SK-N-MC (cell line): ENCODE results near the gene ADAMTSL3.
A peak's percentile ranks its signal among the peaks of the same experiment; 100 is the strongest.

ENCODE experiments used
- DNase-seq: peaks from one replicate; pipeline ENCODE4 v3.0.0-alpha.2; 2011; ENCODE audit warnings: low read depth, low spot score
- H3K27ac ChIP-seq: fragments of 200-600 bp; sonication (generic); 2 replicates; pipeline ENCODE4 v1.5.1; 2016; ENCODE audit warnings: mixed run types
- H3K36me3 ChIP-seq: fragments of 200-600 bp; sonication (generic); 2 replicates; pipeline ENCODE4 v1.6.1; 2017; ENCODE audit warnings: antibody characterized with exemption, low read length, mixed read lengths; ENCODE audit not compliant: insufficient read depth
- H3K4me3 ChIP-seq: fragments of 200-600 bp; sonication (generic); 2 replicates; pipeline ENCODE4 v1.5.1; 2016
- H3K9ac ChIP-seq: fragments of 200-600 bp; sonication (generic); 2 replicates; pipeline ENCODE4 v1.8.0; 2017; ENCODE audit warnings: mixed run types, mixed read lengths; ENCODE audit not compliant: insufficient read length
- H3K9me3 ChIP-seq: fragments of 200-600 bp; sonication (generic); 2 replicates; pipeline ENCODE4 v1.6.1; 2017; ENCODE audit warnings: low read depth, mild to moderate bottlenecking, antibody characterized with exemption, low read length, moderate library complexity, mixed read lengths
- EZH2 ChIP-seq: fragments of 200-600 bp; sonication (generic); IDR thresholded peaks from one replicate; pipeline ENCODE4 v1.6.1; 2017; ENCODE audit warnings: antibody characterized with exemption
- FOXP2 ChIP-seq: optimal IDR thresholded peaks from 2 replicates; pipeline ENCODE3; 2011; ENCODE audit warnings: mild to moderate bottlenecking, moderate library complexity; ENCODE audit not compliant: insufficient read depth; ENCODE audit errors: extremely low read length, control extremely low read depth
- POLR2AphosphoS5 ChIP-seq: IDR thresholded peaks from 2 replicates; pipeline ENCODE4 v1.6.1; 2012; ENCODE audit warnings: mild to moderate bottlenecking, low read depth, low read length, borderline replicate concordance

Gene ADAMTSL3

DNA sequence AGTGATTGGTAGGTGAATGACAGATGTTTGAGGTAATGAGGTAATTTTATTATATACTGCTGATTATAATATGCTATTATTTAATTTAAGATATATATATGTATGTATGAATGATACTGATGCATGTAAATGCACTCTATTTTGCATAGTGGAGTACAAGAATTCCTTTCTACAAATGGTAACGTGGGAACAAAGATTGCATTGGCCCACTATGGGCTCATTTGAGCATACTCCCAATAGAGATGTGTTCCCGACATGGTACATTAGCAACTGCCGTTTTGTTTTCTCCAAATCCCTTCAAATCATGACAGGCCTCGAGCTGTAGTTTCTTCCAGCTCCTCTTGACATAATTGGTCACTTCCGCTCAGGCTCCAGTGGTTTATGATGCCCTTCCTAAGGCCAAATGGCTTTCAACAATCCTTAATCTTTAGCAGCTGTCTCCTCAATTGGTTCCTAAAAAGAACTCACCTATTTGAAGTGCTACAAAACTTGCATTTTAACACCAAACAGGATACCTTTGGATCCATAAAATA, 266.1 kb downstream of the ADAMTSL3 start:
- Histone ChIP-seq H3K36me3 (no peaks in the 10 kb centered on the region), H3K4me3 (no peak overlapping the region), H3K27ac (no peak overlapping the region), H3K9ac (no peak overlapping the region), H3K9me3 (no peaks in the 10 kb centered on the region)
- no peak for DNase-seq
- no peak for TF ChIP-seq FOXP2
- TF ChIP-seq EZH2 = no peak
- TF ChIP-seq POLR2AphosphoS5 = peak; percentile 16; the same call in 1 of the 2 replicates

DNA sequence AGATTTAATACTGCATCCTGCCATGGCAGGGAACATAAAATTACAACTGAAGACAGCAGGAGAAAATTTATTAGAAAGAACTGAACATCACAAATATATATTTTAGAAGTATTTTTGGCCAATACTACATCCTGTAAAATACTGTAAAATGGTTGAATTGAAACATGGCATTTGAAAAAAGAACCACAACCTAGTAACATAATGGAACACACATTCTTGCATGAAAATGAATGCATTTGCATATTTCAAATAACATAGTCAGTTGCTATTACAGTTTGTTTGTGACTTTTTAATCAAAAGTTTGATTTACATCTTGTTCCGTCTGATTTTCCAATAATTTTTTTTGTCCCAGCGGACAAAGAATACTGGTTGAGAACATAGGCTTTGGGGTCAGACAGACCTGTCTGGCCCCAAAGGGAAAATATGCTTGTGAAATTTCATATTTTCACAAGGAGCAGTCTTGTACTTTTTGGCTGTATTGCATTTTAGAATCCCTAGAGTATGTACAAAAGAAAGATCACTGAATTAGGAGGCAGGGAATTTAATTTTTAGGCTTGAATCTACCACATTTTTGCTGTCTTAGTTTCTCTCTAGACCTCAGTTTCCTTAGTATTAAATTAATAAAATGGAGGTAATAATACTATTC, 268.8 kb downstream of the ADAMTSL3 start:
- no peak for DNase-seq
- H3K9ac ChIP-seq = no peak overlapping the region
- H3K9me3 ChIP-seq = no peaks in the 10 kb centered on the region
- H3K4me3 ChIP-seq = peak overlapping the region; percentile 9; the same call in 1 of the 2 replicates
- no peak for TF ChIP-seq EZH2
- no peak for TF ChIP-seq FOXP2
- no peak for TF ChIP-seq POLR2AphosphoS5
- no peaks in the 10 kb centered on the region for H3K36me3 ChIP-seq
- H3K27ac ChIP-seq = peak overlapping the region; percentile 55

GRCh38 chr15:83926116-83926515, 272.2 kb downstream of the ADAMTSL3 start:
- no peak overlapping the region for H3K27ac ChIP-seq
- no peak for DNase-seq
- TF ChIP-seq FOXP2 = no peak
- TF ChIP-seq EZH2 = no peak
- TF ChIP-seq POLR2AphosphoS5 = no peak
- no peak overlapping the region for H3K4me3 ChIP-seq
- no peak overlapping the region for H3K9ac ChIP-seq
- no peaks in the 10 kb centered on the region for H3K36me3 ChIP-seq
- no peaks in the 10 kb centered on the region for H3K9me3 ChIP-seq

DNA sequence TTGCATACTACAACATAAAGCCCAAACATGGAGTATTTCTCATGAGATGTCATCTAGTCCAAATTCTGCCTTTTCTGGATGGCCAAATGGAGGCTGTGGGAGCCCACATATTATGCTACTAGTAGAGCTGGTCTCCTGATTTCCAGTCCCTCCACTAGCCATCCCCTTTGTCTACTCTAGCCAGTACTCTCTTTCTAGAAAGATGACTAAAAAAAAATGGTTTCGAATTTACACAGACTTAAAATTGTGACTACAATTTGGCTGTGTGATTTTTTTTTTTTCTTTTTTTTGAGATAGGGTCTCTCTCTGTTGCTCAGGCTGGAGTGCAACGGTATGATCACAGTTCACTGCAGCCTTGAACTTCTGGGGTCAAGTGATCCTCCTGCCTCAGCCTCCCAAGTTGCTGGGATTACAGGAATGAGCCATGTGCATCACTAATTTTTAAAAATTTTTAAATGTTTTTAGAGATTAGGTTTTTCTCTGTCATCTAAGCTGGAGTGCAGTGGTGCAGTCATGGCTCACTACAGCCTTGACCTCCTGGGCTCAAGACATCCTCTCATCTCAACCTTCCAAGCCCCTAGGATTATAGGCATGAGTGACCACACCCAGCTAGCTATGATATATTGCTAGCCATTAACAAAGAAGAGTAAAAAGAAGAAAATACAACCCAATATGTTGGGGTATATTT, 273.9 kb downstream of the ADAMTSL3 start:
- no peak overlapping the region for H3K9ac ChIP-seq
- no peaks in the 10 kb centered on the region for H3K36me3 ChIP-seq
- TF ChIP-seq POLR2AphosphoS5 (no peak), FOXP2 (no peak), EZH2 (no peak)
- no peak overlapping the region for H3K27ac ChIP-seq
- DNase-seq = no peak
- no peak overlapping the region for H3K4me3 ChIP-seq
- no peaks in the 10 kb centered on the region for H3K9me3 ChIP-seq

DNA sequence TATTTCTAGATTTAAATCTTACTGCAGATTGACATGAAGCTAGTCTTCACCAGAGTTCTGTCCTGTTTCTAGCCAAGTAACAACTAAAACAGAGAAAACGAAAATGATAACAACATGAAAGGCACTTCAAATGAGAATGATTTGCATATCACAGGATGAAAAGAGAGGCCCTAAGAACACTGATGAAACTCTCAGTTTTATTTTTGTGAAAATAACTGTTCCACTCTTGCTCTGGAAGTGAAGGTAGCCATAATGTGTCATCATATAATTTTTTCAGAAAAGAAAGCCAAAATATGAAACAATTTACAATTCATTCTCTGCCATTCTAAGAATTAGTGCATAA, 274.4 kb downstream of the ADAMTSL3 start:
- no peak overlapping the region for H3K9ac ChIP-seq
- no peaks in the 10 kb centered on the region for H3K36me3 ChIP-seq
- DNase-seq = no peak
- TF ChIP-seq FOXP2 (no peak), POLR2AphosphoS5 (no peak), EZH2 (no peak)
- no peak overlapping the region for H3K4me3 ChIP-seq
- H3K9me3 ChIP-seq = no peaks in the 10 kb centered on the region
- H3K27ac ChIP-seq = no peak overlapping the region

DNA sequence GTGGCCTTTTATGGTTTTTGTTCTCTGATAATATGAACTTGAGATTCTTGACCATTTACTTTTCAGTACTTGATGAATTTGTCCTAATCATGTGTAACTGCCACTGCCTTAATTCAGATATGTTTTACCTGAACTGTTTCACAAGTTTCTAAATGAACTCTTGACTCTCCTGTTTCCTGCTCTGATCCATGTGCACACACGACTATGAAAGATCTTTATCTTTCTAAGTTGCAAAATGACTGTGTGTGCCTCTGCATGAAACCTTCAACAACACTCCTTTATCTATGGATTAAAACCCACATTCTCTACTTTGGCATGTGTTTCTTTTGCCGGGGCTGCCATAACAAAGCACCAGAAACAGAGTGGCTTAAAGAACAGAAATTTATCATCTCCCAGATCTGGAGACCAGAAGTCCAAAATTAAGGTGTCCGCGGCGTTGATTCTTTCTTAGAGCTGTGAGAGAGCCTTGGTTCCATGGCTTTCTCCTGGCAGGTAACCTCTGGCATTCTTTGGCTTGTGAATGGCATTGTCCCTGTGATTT, 275.0 kb downstream of the ADAMTSL3 start:
- TF ChIP-seq POLR2AphosphoS5 = no peak
- no peak for TF ChIP-seq EZH2
- TF ChIP-seq FOXP2 = no peak
- Histone ChIP-seq H3K4me3 (no peak overlapping the region), H3K9ac (no peak overlapping the region), H3K27ac (no peak overlapping the region), H3K36me3 (no peaks in the 10 kb centered on the region), H3K9me3 (no peaks in the 10 kb centered on the region)
- no peak for DNase-seq

DNA sequence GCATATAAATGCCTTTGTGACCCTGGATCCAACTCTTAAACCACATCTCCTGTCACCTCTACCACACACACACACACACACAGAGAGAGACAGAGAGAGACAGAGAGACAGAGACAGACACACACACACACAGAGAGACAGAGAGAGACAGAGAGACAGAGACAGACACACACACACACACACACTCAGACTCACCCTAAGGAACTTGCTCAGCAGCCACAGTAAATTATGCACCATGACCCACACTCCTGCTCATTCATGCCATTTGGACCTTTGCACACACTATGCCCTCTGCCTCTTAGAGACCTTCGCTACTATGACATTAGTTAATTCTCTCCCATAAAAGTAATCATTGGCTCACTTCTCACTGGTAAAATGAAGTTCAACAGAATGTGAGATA, 275.7 kb downstream of the ADAMTSL3 start:
- DNase-seq = no peak
- Histone ChIP-seq H3K9ac (no peak overlapping the region), H3K36me3 (no peaks in the 10 kb centered on the region), H3K27ac (no peak overlapping the region), H3K9me3 (no peaks in the 10 kb centered on the region), H3K4me3 (no peak overlapping the region)
- TF ChIP-seq EZH2 (no peak), FOXP2 (no peak), POLR2AphosphoS5 (no peak)

DNA sequence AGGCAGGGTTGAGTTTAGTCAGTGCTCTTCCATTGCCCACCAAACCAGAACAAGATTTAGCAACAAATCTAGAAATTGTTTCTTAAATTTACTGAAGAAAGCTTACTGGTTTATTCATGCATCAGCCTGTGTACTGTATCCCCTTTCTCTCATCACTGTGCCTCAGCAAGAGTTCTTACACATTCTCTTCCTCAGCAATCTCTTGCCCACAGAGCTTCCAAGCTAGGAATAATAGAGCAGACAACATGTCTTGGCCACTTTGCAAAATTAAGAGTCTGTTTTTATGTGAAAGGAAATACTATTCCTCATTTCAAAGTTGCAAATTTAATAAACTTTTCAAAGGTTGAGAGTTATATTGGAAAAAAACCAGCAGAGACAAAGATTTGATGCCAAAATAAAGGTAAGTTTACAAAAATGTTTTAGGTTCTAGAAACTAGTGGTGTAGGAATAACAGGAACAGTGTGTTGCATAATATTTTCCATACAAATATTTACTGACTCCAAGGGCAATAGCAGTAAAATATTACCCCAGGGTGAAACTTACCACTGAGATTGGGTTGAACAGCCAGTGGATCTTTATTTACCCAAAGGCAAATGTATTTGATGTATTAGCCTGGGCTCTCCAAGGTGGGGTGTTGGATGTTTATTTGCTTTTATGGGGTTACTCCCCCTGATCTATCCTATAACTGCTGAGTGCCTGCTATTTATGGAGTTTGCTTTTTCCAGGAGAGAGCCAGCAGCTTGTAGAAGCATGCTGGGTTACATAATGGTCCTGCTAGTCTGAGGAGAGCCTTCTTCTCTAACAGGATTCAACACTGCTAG, 276.7 kb downstream of the ADAMTSL3 start:
- Histone ChIP-seq H3K9ac (no peak overlapping the region), H3K4me3 (no peak overlapping the region), H3K27ac (no peak overlapping the region), H3K9me3 (no peaks in the 10 kb centered on the region), H3K36me3 (no peaks in the 10 kb centered on the region)
- DNase-seq = no peak
- TF ChIP-seq EZH2 (no peak), FOXP2 (no peak), POLR2AphosphoS5 (no peak)
